NCI-H460 (cell line): ENCODE data around the gene DNAJC8. TPM values are rescaled to one million over a fixed set of nuclear protein-coding genes. Genes with fewer than 3 reads are reported as not detected.

Source experiments
- DNase-seq: peaks from one replicate; pipeline ENCODE4 v3.0.0-alpha.2; 2016; ENCODE audit warnings: low read depth; ENCODE audit errors: extremely low read depth
- total RNA-seq: library from RNA; depleted of rRNA; stranded (reverse); fragments of >200 nt; shearing (Covaris generic); gene quantifications from 2 replicates; pipeline ENCODE4 v1.2.3, GENCODE V29; 2014; rRNA removed

Gene DNAJC8
- total RNA-seq, 1 experiment from 2014 or later: 59.6 TPM

- DNase-seq: no peak
Observed at GRCh38 chr1:28175955-28176485, 56.8 kb downstream of the DNAJC8 start.

- DNase-seq: no peak
Observed at GRCh38 chr1:28173980-28174297, 58.9 kb downstream of the DNAJC8 start.

GRCh38 chr1:28173151-28173979, 59.5 kb downstream of the DNAJC8 start:
- no peak for DNase-seq

GRCh38 chr1:28172713-28173150, 60.1 kb downstream of the DNAJC8 start:
- no peak for DNase-seq

- no peak for DNase-seq
Observed at GRCh38 chr1:28171246-28171645, 61.6 kb downstream of the DNAJC8 start.

GRCh38 chr1:28170001-28170596, 62.7 kb downstream of the DNAJC8 start:
- DNase-seq: no peak

GRCh38 chr1:28163496-28164161, 69.2 kb downstream of the DNAJC8 start:
- DNase-seq: no peak

- no peak for DNase-seq
Observed at GRCh38 chr1:28162151-28162550, 70.7 kb downstream of the DNAJC8 start.

- no peak for DNase-seq
Observed at GRCh38 chr1:28161751-28162150, 71.1 kb downstream of the DNAJC8 start.

GRCh38 chr1:28160782-28161266, 72.0 kb downstream of the DNAJC8 start:
- DNase-seq: no peak

GRCh38 chr1:28159680-28160079, 73.1 kb downstream of the DNAJC8 start:
- no peak for DNase-seq

- DNase-seq: no peak
Observed at GRCh38 chr1:28159243-28159642, 73.6 kb downstream of the DNAJC8 start.

- no peak for DNase-seq
Observed at GRCh38 chr1:28157894-28158293, 74.9 kb downstream of the DNAJC8 start.

- DNase-seq: no peak
Observed at GRCh38 chr1:28156821-28157220, 76.0 kb downstream of the DNAJC8 start.

- no peak for DNase-seq
Observed at GRCh38 chr1:28155628-28156027, 77.2 kb downstream of the DNAJC8 start.

- DNase-seq: no peak
Observed at GRCh38 chr1:28154078-28154594, 78.7 kb downstream of the DNAJC8 start.

Other genes with a start within 250 kb of the DNAJC8 start
- 5.2 and 6.5 TPM in 2 replicates for gene EYA3, start 144.4 kb downstream of the DNAJC8 start, total RNA-seq
- gene PTAFR, start 56.3 kb downstream of the DNAJC8 start, total RNA-seq: 0.09 TPM in 1 of 2 replicates, not detected in the other
- 160 and 197 TPM in 2 replicates for gene ATP5IF1, start 3.1 kb upstream of the DNAJC8 start, total RNA-seq
- 50.9 and 51.1 TPM in 2 replicates for gene SESN2, start 26.5 kb upstream of the DNAJC8 start, total RNA-seq
- 13.6 and 15.1 TPM in 2 replicates for gene MED18, start 96.0 kb upstream of the DNAJC8 start, total RNA-seq
- 10.9 and 13.0 TPM in 2 replicates for gene PHACTR4, start 136.7 kb upstream of the DNAJC8 start, total RNA-seq